Uterus (tissue), 4 donors: ENCODE results near the gene SUGCT. TPM values are rescaled to one million over a fixed set of nuclear protein-coding genes. Genes with fewer than 3 reads are reported as not detected.
A peak's percentile ranks its signal among the peaks of the same experiment; 100 is the strongest.

Source experiments
- DNase-seq, 2 donors: peaks; one replicate each; pipeline ENCODE4 v3.0.0-alpha.2; 2019 to 2020
- H3K27ac ChIP-seq, 2 donors: fragments of 200-600 bp; sonication (generic); 1 replicate in 1 of 2; 2 replicates in 1 of 2; pipeline ENCODE4 v1.5.1; 2016 to 2018
- H3K27me3 ChIP-seq, 2 donors: fragments of 200-600 bp; sonication (generic); one replicate each; pipeline ENCODE4 v1.5.1; 2018 to 2019; ENCODE audit warnings: control low read depth in 1 of 2
- H3K36me3 ChIP-seq, 2 donors: fragments of 200-600 bp; sonication (generic); one replicate each; pipeline ENCODE4 v1.5.1; 2019; ENCODE audit warnings: control low read depth in 1 of 2
- H3K4me1 ChIP-seq, 2 donors: fragments of 200-600 bp; sonication (generic); one replicate each; pipeline ENCODE4 v1.5.1; 2018 to 2019; ENCODE audit warnings: control low read depth in 1 of 2
- H3K4me3 ChIP-seq, 2 donors: fragments of 200-600 bp; sonication (generic); 1 replicate in 1 of 2; 2 replicates in 1 of 2; pipeline ENCODE4 v1.5.1; 2018 to 2019; ENCODE audit warnings: mild to moderate bottlenecking in 1 of 2
- H3K9me3 ChIP-seq, 2 donors: fragments of 200-600 bp; sonication (generic); one replicate each; pipeline ENCODE4 v1.5.1; 2019; ENCODE audit warnings: control low read depth in 1 of 2
- CTCF ChIP-seq, 4 experiments: fragments of 200-600 bp in 2 of 4; fragments of 450-650 bp in 2 of 4; sonication (generic) in 2 of 4; IDR thresholded peaks; one replicate each; pipeline ENCODE4 v1.5.1; 2016 to 2019; ENCODE audit warnings: antibody characterized with exemption in 4 of 4, mild to moderate bottlenecking in 2 of 4, moderate library complexity in 1 of 4
- POLR2A ChIP-seq, 2 donors: fragments of 450-650 bp; IDR thresholded peaks; one replicate each; pipeline ENCODE4 v1.6.1; 2016; ENCODE audit warnings: antibody characterized with exemption in 2 of 2, mild to moderate bottlenecking in 1 of 2, moderate library complexity in 1 of 2
- intact Hi-C: fragments of 100-400 bp; cut with DNase I; formaldehyde crosslinking; loops from one replicate; pipeline ENCODE4 v1.15.1; 2023; ENCODE audit warnings: low total_unique reads
- total RNA-seq, 4 donors: library from RNA; depleted of rRNA in 3 of 4; stranded (reverse); fragments of >200 nt in 3 of 4; gene quantifications; one replicate each; pipeline versions ENCODE4 v1.1.0 to v1.2.4, GENCODE V29; 2014 to 2023
- donor health status: DM: yes; HTN: yes; CAD: no.

The SUGCT gene
- total RNA-seq, 4 donors from 2014 or later: 2.0 to 9.6 (median 6.3) TPM; not detected in 1

GRCh38 chr7:40220421-40220911 is 85.7 kb downstream of the SUGCT start:
- Histone ChIP-seq H3K9me3 (no peaks in the 10 kb centered on the region), H3K4me1 (no peaks in the 10 kb centered on the region), H3K4me3 (no peak overlapping the region), H3K27me3 (no peaks in the 10 kb centered on the region), H3K36me3 (no peaks in the 10 kb centered on the region), H3K27ac (no peak overlapping the region)
- DNase-seq: no peak
- TF ChIP-seq CTCF (IDR thresholded peaks at IDR 0.05): no peak
- TF ChIP-seq POLR2A (IDR thresholded peaks at IDR 0.05): no peak
- intact Hi-C loops: no loop called here

GRCh38 chr7:40221836-40222235 is 87.0 kb downstream of the SUGCT start:
- Histone ChIP-seq H3K27ac (no peak overlapping the region), H3K4me1 (no peaks in the 10 kb centered on the region), H3K9me3 (no peaks in the 10 kb centered on the region), H3K4me3 (no peak overlapping the region), H3K36me3 (no peaks in the 10 kb centered on the region), H3K27me3 (no peaks in the 10 kb centered on the region)
- DNase-seq: no peak
- TF ChIP-seq CTCF (IDR thresholded peaks at IDR 0.05) (no peak), POLR2A (IDR thresholded peaks at IDR 0.05) (no peak)
- intact Hi-C loops: no loop called here

GRCh38 chr7:40223451-40224127 is 88.8 kb downstream of the SUGCT start:
- TF ChIP-seq CTCF (IDR thresholded peaks at IDR 0.05) (no peak), POLR2A (IDR thresholded peaks at IDR 0.05) (no peak)
- Histone ChIP-seq H3K27ac (no peak overlapping the region), H3K4me3 (no peak overlapping the region), H3K9me3 (no peaks in the 10 kb centered on the region), H3K4me1 (no peaks in the 10 kb centered on the region), H3K36me3 (no peaks in the 10 kb centered on the region), H3K27me3 (no peaks in the 10 kb centered on the region)
- DNase-seq: no peak
- intact Hi-C loops: no loop called here

GRCh38 chr7:40230101-40230500 is 95.3 kb downstream of the SUGCT start:
- no peaks in the 10 kb centered on the region for H3K4me1 ChIP-seq
- H3K27me3 ChIP-seq: no peaks in the 10 kb centered on the region
- no peaks in the 10 kb centered on the region for H3K9me3 ChIP-seq
- DNase-seq: no peak
- TF ChIP-seq POLR2A (IDR thresholded peaks at IDR 0.05): no peak
- TF ChIP-seq CTCF (IDR thresholded peaks at IDR 0.05): no peak
- H3K27ac ChIP-seq: no peak overlapping the region
- no peak overlapping the region for H3K4me3 ChIP-seq
- intact Hi-C loops: no loop called here
- no peaks in the 10 kb centered on the region for H3K36me3 ChIP-seq

- TF ChIP-seq CTCF (IDR thresholded peaks at IDR 0.05) (no peak), POLR2A (IDR thresholded peaks at IDR 0.05) (no peak)
- DNase-seq: no peak
- Histone ChIP-seq H3K36me3 (no peaks in the 10 kb centered on the region), H3K27me3 (no peaks in the 10 kb centered on the region), H3K4me1 (no peaks in the 10 kb centered on the region), H3K27ac (peak overlapping the region in 1 of 2 donors; percentile 42), H3K4me3 (no peak overlapping the region), H3K9me3 (no peaks in the 10 kb centered on the region)
- intact Hi-C loops: no loop called here
Measured at GRCh38 chr7:40231796-40232195, 97.0 kb downstream of the SUGCT start.
